ENCODE data around the gene BRI3BP.
"Not testable (repeated sequence)": the region's sequence is repeated elsewhere in the genome, so short reads cannot be mapped to it uniquely, and the experiment has no call there.

The BRI3BP gene

DNA sequence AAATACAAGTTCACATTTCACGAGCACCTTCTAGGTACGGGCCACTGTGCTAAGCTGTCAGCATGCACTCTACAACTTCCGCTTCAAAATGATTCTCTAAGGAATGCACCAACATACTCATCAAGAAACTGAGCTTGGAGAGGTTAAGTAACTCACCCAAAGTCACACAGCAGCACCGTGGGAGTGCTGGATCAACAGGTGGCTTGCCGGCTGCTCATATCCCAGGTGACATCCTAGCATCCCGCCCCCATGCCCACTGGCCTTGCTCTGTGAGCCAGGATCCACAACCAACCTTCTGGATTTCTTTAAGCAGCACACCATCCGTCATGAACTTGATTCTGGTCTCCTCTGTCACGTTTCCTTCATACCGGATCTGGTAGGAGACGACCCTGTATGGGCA lies 21.2 kb upstream of the BRI3BP start:
- H3K27me3 ChIP-seq (ENCODE audit: control insufficient read depth, insufficient read depth, low read length): no peaks in the 10 kb centered on the region
- H3K36me3 ChIP-seq (ENCODE audit: control insufficient read depth, insufficient read depth, low read length): peaks cover 43% of the 10 kb centered on the region
- no CpG with 5 or more reads among the region's 10 CpGs for WGBS (ENCODE audit: insufficient coverage, insufficient read length)
- H3K4me3 ChIP-seq (ENCODE audit: low read length): no peak overlapping the region
- H3K9me3 ChIP-seq (ENCODE audit: control insufficient read depth, insufficient read depth, low read length): no peaks in the 10 kb centered on the region
- H3K27ac ChIP-seq (ENCODE audit: low read length): no peak overlapping the region
- no peaks in the 10 kb centered on the region for H3K4me1 ChIP-seq (ENCODE audit: control insufficient read depth, insufficient read depth, low read length)
- DNase-seq (ENCODE audit: low read depth, low spot score): no peak

DNA sequence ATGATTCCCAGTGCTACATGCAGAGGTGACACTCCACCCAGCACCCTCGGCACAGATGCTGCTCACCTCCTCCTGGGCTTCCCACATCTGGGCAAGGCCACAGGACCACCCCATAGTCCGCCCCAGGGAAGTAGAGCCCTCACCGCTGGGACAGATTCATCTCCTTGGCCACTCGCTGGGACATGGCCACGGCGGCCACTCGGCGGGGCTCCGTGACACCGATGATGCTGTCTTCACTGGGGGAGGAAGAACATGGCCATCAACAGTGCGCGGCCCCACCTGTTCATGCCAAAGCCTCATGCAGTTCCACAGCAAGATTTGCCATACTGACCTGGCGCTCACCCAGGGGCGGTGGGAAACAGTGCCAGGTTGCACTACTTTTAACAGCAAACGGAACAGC lies 18.2 kb upstream of the BRI3BP start:
- WGBS (ENCODE audit: insufficient coverage, insufficient read length): no CpG with 5 or more reads among the region's 15 CpGs
- peaks cover 32% of the 10 kb centered on the region for H3K36me3 ChIP-seq (ENCODE audit: control insufficient read depth, insufficient read depth, low read length)
- no peaks in the 10 kb centered on the region for H3K4me1 ChIP-seq (ENCODE audit: control insufficient read depth, insufficient read depth, low read length)
- no peak overlapping the region for H3K4me3 ChIP-seq (ENCODE audit: low read length)
- no peak for DNase-seq (ENCODE audit: low read depth, low spot score)
- H3K27me3 ChIP-seq (ENCODE audit: control insufficient read depth, insufficient read depth, low read length): no peaks in the 10 kb centered on the region
- no peak overlapping the region for H3K27ac ChIP-seq (ENCODE audit: low read length)
- H3K9me3 ChIP-seq (ENCODE audit: control insufficient read depth, insufficient read depth, low read length): no peaks in the 10 kb centered on the region

DNA sequence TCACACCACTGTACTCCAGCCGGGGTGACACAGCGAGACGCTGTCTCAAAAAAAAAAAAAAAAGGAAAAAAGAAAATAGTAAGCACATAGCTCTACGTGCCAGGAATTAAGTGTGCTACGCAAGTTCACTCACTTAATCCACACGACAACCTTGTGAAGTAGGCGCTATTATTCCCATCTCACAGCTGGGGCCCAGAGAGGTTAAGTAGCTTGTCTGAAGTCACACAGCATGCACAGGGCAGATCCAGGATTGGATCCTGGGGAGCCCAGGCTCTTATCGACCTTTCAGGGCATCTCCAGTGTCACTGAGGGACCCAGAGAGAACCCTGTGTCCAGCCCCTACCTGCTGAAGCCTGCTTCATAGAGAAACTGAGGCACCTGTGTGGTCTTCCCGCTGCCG lies 16.4 kb upstream of the BRI3BP start:
- Histone ChIP-seq H3K4me1 (ENCODE audit: control insufficient read depth, insufficient read depth, low read length) (no peaks in the 10 kb centered on the region), H3K27ac (ENCODE audit: low read length) (no peak overlapping the region), H3K4me3 (ENCODE audit: low read length) (no peak overlapping the region), H3K27me3 (ENCODE audit: control insufficient read depth, insufficient read depth, low read length) (no peaks in the 10 kb centered on the region), H3K36me3 (ENCODE audit: control insufficient read depth, insufficient read depth, low read length) (peaks cover 36% of the 10 kb centered on the region), H3K9me3 (ENCODE audit: control insufficient read depth, insufficient read depth, low read length) (no peaks in the 10 kb centered on the region)
- no CpG with 5 or more reads among the region's 10 CpGs for WGBS (ENCODE audit: insufficient coverage, insufficient read length)
- no peak for DNase-seq (ENCODE audit: low read depth, low spot score)

DNA sequence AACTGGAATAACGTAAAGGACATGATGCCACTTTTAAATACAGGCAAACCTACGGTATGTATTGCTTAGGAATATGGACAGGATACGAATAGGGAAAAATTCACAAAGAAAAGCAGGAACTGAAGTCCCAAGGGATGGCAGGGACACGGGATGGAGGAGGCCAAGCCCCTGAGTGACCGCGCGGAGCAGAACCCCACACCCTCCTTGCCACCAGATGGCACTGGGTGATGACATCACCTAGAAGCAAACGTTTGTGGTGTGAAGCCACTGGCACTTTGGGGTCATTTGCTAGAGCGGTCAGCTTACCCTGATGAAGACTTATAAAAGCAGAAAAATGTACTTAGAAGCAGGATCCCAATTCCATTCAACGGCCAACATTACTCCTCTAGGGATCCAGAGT lies 13.9 kb upstream of the BRI3BP start:
- Histone ChIP-seq H3K4me3 (ENCODE audit: low read length) (no peak overlapping the region), H3K4me1 (ENCODE audit: control insufficient read depth, insufficient read depth, low read length) (no peaks in the 10 kb centered on the region), H3K36me3 (ENCODE audit: control insufficient read depth, insufficient read depth, low read length) (peaks cover 32% of the 10 kb centered on the region), H3K27me3 (ENCODE audit: control insufficient read depth, insufficient read depth, low read length) (no peaks in the 10 kb centered on the region), H3K9me3 (ENCODE audit: control insufficient read depth, insufficient read depth, low read length) (no peaks in the 10 kb centered on the region), H3K27ac (ENCODE audit: low read length) (no peak overlapping the region)
- no peak for DNase-seq (ENCODE audit: low read depth, low spot score)
- WGBS (ENCODE audit: insufficient coverage, insufficient read length): no CpG with 5 or more reads among the region's 10 CpGs

DNA sequence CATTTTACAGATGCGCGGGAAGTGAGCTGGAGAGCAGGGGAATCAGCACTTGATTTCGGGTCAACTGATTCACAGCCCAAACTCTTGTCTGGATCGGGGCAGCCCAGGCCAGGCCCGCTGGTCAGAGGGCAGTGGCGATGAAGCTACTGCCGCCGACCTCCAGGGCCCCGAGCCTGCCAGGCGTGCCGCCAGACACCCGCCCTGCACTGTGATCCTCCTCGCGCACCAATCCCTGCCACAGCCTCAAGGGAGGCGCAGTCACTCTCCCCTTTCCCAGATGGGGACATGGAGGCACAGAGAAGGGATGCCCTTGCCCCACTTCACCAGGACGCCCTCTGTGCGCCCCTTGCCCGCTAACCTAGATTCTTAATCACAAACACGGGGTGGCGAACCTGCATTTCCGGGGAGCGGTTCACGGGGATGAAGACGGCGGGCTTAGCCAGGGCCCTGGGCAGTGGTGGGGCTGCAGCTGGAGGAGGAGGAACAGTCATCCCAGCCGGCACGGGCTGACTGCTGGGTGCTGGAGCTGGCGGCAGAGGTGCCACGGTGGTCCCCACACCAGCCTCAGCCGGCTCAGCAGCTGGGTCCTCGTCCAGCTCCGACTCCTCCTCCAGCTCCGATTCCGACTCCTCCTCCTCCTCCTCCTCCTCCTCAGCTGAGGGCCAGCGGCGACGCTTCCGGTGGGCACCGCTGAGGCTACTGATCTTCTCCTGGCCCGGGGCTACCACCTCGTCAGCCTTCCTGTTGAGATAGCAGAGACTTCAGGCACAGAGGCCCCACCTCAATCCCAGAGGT lies 13.2 kb upstream of the BRI3BP start:
- WGBS (ENCODE audit: insufficient coverage, insufficient read length): no CpG with 5 or more reads among the region's 41 CpGs
- H3K9me3 ChIP-seq (ENCODE audit: control insufficient read depth, insufficient read depth, low read length): no peaks in the 10 kb centered on the region
- no peaks in the 10 kb centered on the region for H3K27me3 ChIP-seq (ENCODE audit: control insufficient read depth, insufficient read depth, low read length)
- no peak overlapping the region for H3K4me3 ChIP-seq (ENCODE audit: low read length)
- no peak for DNase-seq (ENCODE audit: low read depth, low spot score)
- H3K4me1 ChIP-seq (ENCODE audit: control insufficient read depth, insufficient read depth, low read length): no peaks in the 10 kb centered on the region
- H3K36me3 ChIP-seq (ENCODE audit: control insufficient read depth, insufficient read depth, low read length): peaks cover 35% of the 10 kb centered on the region
- H3K27ac ChIP-seq (ENCODE audit: low read length): no peak overlapping the region

DNA sequence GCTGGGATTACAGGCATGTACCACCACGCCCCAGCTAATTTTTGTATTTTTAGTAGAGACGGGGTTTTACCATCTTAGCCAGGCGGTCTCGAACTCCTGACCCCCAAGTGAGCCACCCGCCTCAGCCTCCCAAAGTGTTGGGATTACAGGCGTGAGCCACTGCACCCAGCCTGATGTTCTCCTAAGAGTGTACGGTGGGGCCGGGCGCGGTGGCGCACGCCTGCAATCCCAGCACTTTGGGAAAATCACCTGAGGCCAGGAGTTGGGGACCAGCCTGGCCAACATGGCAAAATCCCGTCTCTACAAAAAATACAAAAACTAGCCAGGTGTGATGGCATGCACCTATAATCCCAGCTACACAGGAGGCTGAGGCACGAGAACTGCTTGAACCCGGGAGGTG lies 6.6 kb upstream of the BRI3BP start:
- not testable (repeated sequence) for H3K4me1 ChIP-seq (ENCODE audit: control insufficient read depth, insufficient read depth, low read length); DNase-seq (ENCODE audit: low read depth, low spot score); H3K4me3 ChIP-seq (ENCODE audit: low read length); H3K9me3 ChIP-seq (ENCODE audit: control insufficient read depth, insufficient read depth, low read length); H3K27ac ChIP-seq (ENCODE audit: low read length); H3K27me3 ChIP-seq (ENCODE audit: control insufficient read depth, insufficient read depth, low read length)
- WGBS (ENCODE audit: insufficient coverage, insufficient read length): no CpG with 5 or more reads among the region's 15 CpGs
- H3K36me3 ChIP-seq (ENCODE audit: control insufficient read depth, insufficient read depth, low read length): peaks cover 12% of the 10 kb centered on the region

DNA sequence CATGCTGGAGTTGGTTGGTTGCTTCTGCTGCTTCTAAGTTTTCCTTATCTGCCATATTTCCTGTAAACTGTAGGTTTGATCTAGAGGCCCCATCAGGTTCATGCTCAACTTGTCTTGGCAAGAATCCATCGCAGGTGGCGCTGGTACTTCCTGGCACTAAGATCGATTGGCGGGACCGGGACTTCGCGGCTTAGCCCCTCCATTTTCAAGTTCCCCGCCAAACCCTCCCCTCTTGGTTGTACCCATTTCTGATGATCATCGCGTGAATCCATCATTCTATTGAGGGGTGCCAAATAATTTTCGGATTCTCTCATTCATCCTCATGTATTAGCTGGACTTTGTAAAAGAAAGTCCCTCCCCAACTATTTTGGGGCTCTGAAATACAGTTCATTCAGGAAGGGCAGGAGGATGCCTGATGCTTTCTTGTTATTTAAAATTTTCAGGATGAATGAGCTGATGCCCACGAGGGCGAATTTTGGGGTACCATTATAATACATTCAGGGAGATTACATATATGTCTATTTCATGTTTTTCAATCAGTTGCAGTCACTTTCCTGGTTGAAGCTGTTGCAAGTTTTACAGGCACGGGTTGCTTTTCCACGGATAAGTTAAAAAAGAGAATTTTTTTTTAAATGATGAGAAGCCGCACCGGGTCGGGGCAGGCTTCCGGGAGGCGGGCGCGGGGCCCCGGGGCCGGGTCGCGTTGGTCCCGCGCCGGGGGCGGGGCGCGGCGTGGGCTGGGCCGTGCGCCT lies 395 bp upstream of the BRI3BP start:
- H3K27ac ChIP-seq (ENCODE audit: low read length): no peak overlapping the region
- no peaks in the 10 kb centered on the region for H3K27me3 ChIP-seq (ENCODE audit: control insufficient read depth, insufficient read depth, low read length)
- peak; percentile 90 for DNase-seq (ENCODE audit: low read depth, low spot score)
- H3K4me1 ChIP-seq (ENCODE audit: control insufficient read depth, insufficient read depth, low read length): peaks cover 1% of the 10 kb centered on the region; the same call in 1 of the 2 replicates
- peak overlapping the region; percentile 85; the same call in 1 of the 2 replicates for H3K4me3 ChIP-seq (ENCODE audit: low read length)
- H3K9me3 ChIP-seq (ENCODE audit: control insufficient read depth, insufficient read depth, low read length): no peaks in the 10 kb centered on the region
- WGBS (ENCODE audit: insufficient coverage, insufficient read length): no CpG with 5 or more reads among the region's 35 CpGs
- H3K36me3 ChIP-seq (ENCODE audit: control insufficient read depth, insufficient read depth, low read length): no peaks in the 10 kb centered on the region

DNA sequence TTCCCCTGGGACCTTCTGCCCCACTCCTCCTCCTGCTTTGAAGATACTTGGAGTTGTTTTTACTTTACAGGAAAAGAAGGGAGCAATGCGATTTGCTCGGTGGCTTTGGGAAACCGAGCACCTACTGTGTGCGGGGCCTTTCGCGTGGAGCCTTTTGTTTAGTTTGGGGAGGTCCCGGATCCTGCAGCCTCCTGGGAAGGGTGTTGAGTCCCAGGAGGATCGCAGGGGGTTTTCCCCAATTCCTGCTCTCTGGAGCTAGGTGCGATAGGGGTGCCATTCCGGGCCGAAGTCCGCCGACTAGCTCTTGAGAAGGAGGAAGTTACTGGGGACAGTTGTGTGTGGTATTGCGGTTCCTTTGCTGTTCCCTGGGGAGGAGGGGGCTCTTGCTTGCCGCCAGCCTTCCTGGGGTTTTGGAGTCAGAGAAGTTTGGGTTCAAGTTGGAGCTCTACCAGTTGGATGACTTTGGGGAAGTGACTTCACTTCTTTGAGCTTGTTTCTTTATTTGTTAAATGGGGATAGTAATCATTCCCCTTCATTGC lies 1.1 kb downstream of the BRI3BP start:
- no peaks in the 10 kb centered on the region for H3K36me3 ChIP-seq (ENCODE audit: control insufficient read depth, insufficient read depth, low read length)
- no peaks in the 10 kb centered on the region for H3K9me3 ChIP-seq (ENCODE audit: control insufficient read depth, insufficient read depth, low read length)
- peak overlapping the region; percentile 85 for H3K4me3 ChIP-seq (ENCODE audit: low read length)
- no peak for DNase-seq (ENCODE audit: low read depth, low spot score)
- no peak overlapping the region for H3K27ac ChIP-seq (ENCODE audit: low read length)
- H3K4me1 ChIP-seq (ENCODE audit: control insufficient read depth, insufficient read depth, low read length): peaks cover 1% of the 10 kb centered on the region; the same call in 1 of the 2 replicates
- H3K27me3 ChIP-seq (ENCODE audit: control insufficient read depth, insufficient read depth, low read length): no peaks in the 10 kb centered on the region
- no CpG with 5 or more reads among the region's 15 CpGs for WGBS (ENCODE audit: insufficient coverage, insufficient read length)

DNA sequence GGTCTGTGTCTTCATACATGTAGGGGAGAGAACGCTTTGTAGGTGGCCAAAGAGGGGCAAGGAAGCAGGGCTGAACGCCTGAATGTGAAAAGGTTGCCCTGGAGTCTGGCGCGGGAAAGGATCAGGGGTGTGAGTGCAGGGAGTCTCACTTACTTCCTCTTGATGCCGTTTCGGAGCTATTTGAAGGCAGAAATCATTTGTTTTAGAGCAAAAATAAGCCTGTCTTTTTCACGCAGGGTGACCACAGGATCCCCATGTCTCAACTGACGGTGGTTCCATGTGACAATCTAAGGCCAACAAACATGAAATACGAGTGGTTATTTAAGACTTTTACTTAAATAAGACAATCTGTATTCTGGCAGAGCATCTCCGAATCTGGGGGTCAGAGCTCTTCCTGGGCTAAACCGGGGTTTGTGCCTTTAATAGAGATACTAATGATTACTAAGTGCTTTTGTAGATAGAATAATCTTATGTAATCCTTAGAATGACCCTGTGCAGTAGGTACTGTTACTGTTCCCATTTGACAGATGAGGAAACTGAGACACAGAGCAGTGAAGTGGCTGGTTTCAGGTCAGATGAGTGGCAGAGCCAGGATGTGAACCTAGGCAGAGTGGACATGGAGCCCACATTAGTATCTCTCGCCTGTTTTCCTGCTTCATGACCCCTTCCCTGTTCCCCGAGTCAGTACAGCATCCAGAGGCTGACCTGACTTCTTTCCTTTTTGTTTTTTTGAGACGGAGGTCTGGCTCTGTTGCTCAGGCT lies 1.9 kb downstream of the BRI3BP start:
- no peaks in the 10 kb centered on the region for H3K27me3 ChIP-seq (ENCODE audit: control insufficient read depth, insufficient read depth, low read length)
- no peak overlapping the region; the same call in 1 of the 2 replicates for H3K4me3 ChIP-seq (ENCODE audit: low read length)
- WGBS (ENCODE audit: insufficient coverage, insufficient read length): no CpG with 5 or more reads among the region's 14 CpGs
- peaks cover 1% of the 10 kb centered on the region; the same call in 1 of the 2 replicates for H3K4me1 ChIP-seq (ENCODE audit: control insufficient read depth, insufficient read depth, low read length)
- no peaks in the 10 kb centered on the region for H3K9me3 ChIP-seq (ENCODE audit: control insufficient read depth, insufficient read depth, low read length)
- H3K27ac ChIP-seq (ENCODE audit: low read length): no peak overlapping the region
- DNase-seq (ENCODE audit: low read depth, low spot score): no peak
- H3K36me3 ChIP-seq (ENCODE audit: control insufficient read depth, insufficient read depth, low read length): no peaks in the 10 kb centered on the region

DNA sequence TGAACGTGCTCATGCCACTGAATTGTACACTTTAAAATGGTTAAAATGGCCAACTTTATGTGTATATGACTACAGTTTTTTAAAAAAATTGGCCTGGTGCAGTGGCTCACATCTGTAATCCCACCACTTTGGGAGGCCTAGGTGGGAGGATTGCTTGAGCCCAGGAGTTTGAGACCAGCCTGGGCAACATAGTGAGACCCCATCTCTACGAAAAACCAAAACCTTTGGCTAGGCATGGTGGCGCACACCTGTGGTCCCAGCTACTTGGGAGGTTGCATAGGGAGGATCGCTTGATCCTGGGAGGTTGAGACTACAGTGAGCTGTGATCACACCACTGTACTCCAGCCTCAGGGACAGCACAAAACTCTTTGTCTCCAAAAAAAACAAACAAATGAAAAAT lies 5.3 kb downstream of the BRI3BP start:
- Histone ChIP-seq H3K4me1 (ENCODE audit: control insufficient read depth, insufficient read depth, low read length) (peaks cover 1% of the 10 kb centered on the region; the same call in 1 of the 2 replicates), H3K9me3 (ENCODE audit: control insufficient read depth, insufficient read depth, low read length) (no peaks in the 10 kb centered on the region), H3K36me3 (ENCODE audit: control insufficient read depth, insufficient read depth, low read length) (no peaks in the 10 kb centered on the region), H3K27ac (ENCODE audit: low read length) (no peak overlapping the region), H3K4me3 (ENCODE audit: low read length) (no peak overlapping the region), H3K27me3 (ENCODE audit: control insufficient read depth, insufficient read depth, low read length) (no peaks in the 10 kb centered on the region; the same call in 1 of the 2 replicates)
- no peak for DNase-seq (ENCODE audit: low read depth, low spot score)
- WGBS (ENCODE audit: insufficient coverage, insufficient read length): no CpG with 5 or more reads among the region's 4 CpGs
